HepG2 (cell line): ENCODE results near the gene EPB41L2. TPM values are rescaled to one million over a fixed set of nuclear protein-coding genes. Genes with fewer than 3 reads are reported as not detected.

Experiments used
- AKAP8 ChIP-seq: sonication (generic); formaldehyde crosslinking; IDR thresholded peaks from 2 replicates; pipeline ENCODE4 v1.5.1; 2020; ENCODE audit warnings: mild to moderate bottlenecking, missing genetic modification reagents
- BORCS8-MEF2B ChIP-seq: sonication (generic); formaldehyde crosslinking; IDR thresholded peaks from 2 replicates; pipeline ENCODE4 v1.8.0; 2022; ENCODE audit warnings: mild to moderate bottlenecking, missing genetic modification reagents
- CBX1 ChIP-seq: IDR thresholded peaks from one replicate; pipeline ENCODE4 v1.6.1; 2016; ENCODE audit warnings: antibody characterized with exemption, low read depth
- CENPT ChIP-seq: sonication (generic); formaldehyde crosslinking; IDR thresholded peaks from 2 replicates; pipeline ENCODE4 v1.8.0; 2022; ENCODE audit warnings: low read depth, mild to moderate bottlenecking, moderate library complexity, missing genetic modification reagents
- ELF4 ChIP-seq: sonication (generic); formaldehyde crosslinking; IDR thresholded peaks from 2 replicates; pipeline ENCODE4 v1.5.0; 2020; ENCODE audit warnings: missing genetic modification reagents, mild to moderate bottlenecking, moderate library complexity, borderline replicate concordance
- FOSL1 ChIP-seq: sonication (generic); formaldehyde crosslinking; IDR thresholded peaks from 2 replicates; pipeline ENCODE4 v1.9.0; 2021; ENCODE audit warnings: missing genetic modification reagents, borderline replicate concordance
- HIC2 ChIP-seq: sonication (generic); formaldehyde crosslinking; IDR thresholded peaks from 2 replicates; pipeline ENCODE4 v1.9.0; 2022; ENCODE audit warnings: low read depth, missing genetic modification reagents
- KDM5A ChIP-seq: fragments of 200-600 bp; sonication (generic); IDR thresholded peaks from 2 replicates; pipeline ENCODE4 v1.7.0; 2018; ENCODE audit warnings: antibody characterized with exemption, mild to moderate bottlenecking, low read length, borderline replicate concordance
- MXD3 ChIP-seq: IDR thresholded peaks from 2 replicates; pipeline ENCODE4 v1.6.1; 2016; ENCODE audit warnings: mild to moderate bottlenecking, missing biosample characterization, missing genetic modification reagents
- PLSCR1 ChIP-seq: sonication (generic); formaldehyde crosslinking; IDR thresholded peaks from 2 replicates; pipeline ENCODE4 v1.5.0; 2020; ENCODE audit warnings: missing genetic modification reagents, mild to moderate bottlenecking, borderline replicate concordance
- RFXAP ChIP-seq: sonication (generic); formaldehyde crosslinking; IDR thresholded peaks from 2 replicates; pipeline ENCODE4 v1.4.0; 2020; ENCODE audit warnings: missing genetic modification reagents, borderline replicate concordance
- SALL1 ChIP-seq: sonication (generic); formaldehyde crosslinking; IDR thresholded peaks from 2 replicates; pipeline ENCODE4 v1.8.0; 2022; ENCODE audit warnings: mild to moderate bottlenecking, missing genetic modification reagents
- TOPORS ChIP-seq: sonication (generic); formaldehyde crosslinking; IDR thresholded peaks from 2 replicates; pipeline ENCODE4 v1.8.0; 2023; ENCODE audit warnings: mild to moderate bottlenecking, missing genetic modification reagents
- ZC3H13 ChIP-seq: sonication (generic); formaldehyde crosslinking; IDR thresholded peaks from 2 replicates; pipeline ENCODE4 v1.8.1; 2023; ENCODE audit warnings: mild to moderate bottlenecking, missing genetic modification reagents, moderate library complexity
- ZFP62 ChIP-seq: sonication (generic); formaldehyde crosslinking; IDR thresholded peaks from 2 replicates; pipeline ENCODE4 v1.4.0; 2020; ENCODE audit warnings: missing genetic modification reagents
- ZKSCAN1 ChIP-seq: fragments of 150-350 bp; IDR thresholded peaks from 2 replicates; pipeline ENCODE4 v1.6.1; 2014; ENCODE audit warnings: low read length
- ZNF224 ChIP-seq: sonication (generic); formaldehyde crosslinking; IDR thresholded peaks from 2 replicates; pipeline ENCODE4 v1.5.0; 2020; ENCODE audit warnings: mild to moderate bottlenecking, missing genetic modification reagents
- ZNF607 ChIP-seq: sonication (generic); formaldehyde crosslinking; IDR thresholded peaks from 2 replicates; pipeline ENCODE4 v1.5.1; 2020; ENCODE audit warnings: missing genetic modification reagents, mild to moderate bottlenecking, borderline replicate concordance
- ZSCAN20 ChIP-seq: sonication (generic); formaldehyde crosslinking; IDR thresholded peaks from 2 replicates; pipeline ENCODE4 v1.4.0; 2020; ENCODE audit warnings: missing genetic modification reagents, mild to moderate bottlenecking, borderline replicate concordance
- polyA plus RNA-seq, 8 experiments: library from polyadenylated mRNA; depleted of rRNA in 3 of 8; stranded (reverse) in 7 of 8; unstranded in 1 of 8; fragments of >200 nt; fragmentation: Illumina TruSeq in 4 of 8; extraction: Trizol in 4 of 8; gene quantifications; 2 replicates each; pipeline versions ENCODE4 v1.2.1 to v1.2.3, GENCODE V29; 2011 to 2016; ENCODE audit warnings: low read depth in 4 of 8, missing spikeins in 1 of 8, mixed read lengths in 1 of 8; ENCODE audit not compliant: insufficient read depth in 1 of 8
- total RNA-seq, 5 experiments: library from RNA; depleted of rRNA; stranded (reverse); fragments of >200 nt; fragmentation: Illumina TruSeq; extraction: Trizol; gene quantifications; 2 replicates each; pipeline ENCODE4 v1.2.3, GENCODE V29; 2016; ENCODE audit warnings: low read depth in 1 of 5
- TF ChIP-seq, protein P1 (sequence below): sonication (generic); formaldehyde crosslinking; IDR thresholded peaks from 2 replicates; pipeline ENCODE4 v1.5.0; 2020; ENCODE audit warnings: mild to moderate bottlenecking, missing genetic modification reagents, borderline replicate concordance
- TF ChIP-seq, protein P2 (sequence below): sonication (generic); formaldehyde crosslinking; IDR thresholded peaks from 2 replicates; pipeline ENCODE4 v1.4.0; 2020; ENCODE audit warnings: missing genetic modification reagents
- TF ChIP-seq, protein P3 (sequence below): sonication (generic); formaldehyde crosslinking; IDR thresholded peaks from 2 replicates; pipeline ENCODE4 v1.5.1; 2020; ENCODE audit warnings: mild to moderate bottlenecking, moderate library complexity, missing genetic modification reagents

EPB41L2 gene
- total and polyA plus RNA-seq, 2 of the 13 experiments (the other 11 are each of a cell fraction or from before 2014, with no cell fraction given): 41.7 to 56.4 TPM

GRCh38 chr6:131063028-131063763 lies at the start of gene EPB41L2 (continued):
- TF ChIP-seq, protein P1, sequence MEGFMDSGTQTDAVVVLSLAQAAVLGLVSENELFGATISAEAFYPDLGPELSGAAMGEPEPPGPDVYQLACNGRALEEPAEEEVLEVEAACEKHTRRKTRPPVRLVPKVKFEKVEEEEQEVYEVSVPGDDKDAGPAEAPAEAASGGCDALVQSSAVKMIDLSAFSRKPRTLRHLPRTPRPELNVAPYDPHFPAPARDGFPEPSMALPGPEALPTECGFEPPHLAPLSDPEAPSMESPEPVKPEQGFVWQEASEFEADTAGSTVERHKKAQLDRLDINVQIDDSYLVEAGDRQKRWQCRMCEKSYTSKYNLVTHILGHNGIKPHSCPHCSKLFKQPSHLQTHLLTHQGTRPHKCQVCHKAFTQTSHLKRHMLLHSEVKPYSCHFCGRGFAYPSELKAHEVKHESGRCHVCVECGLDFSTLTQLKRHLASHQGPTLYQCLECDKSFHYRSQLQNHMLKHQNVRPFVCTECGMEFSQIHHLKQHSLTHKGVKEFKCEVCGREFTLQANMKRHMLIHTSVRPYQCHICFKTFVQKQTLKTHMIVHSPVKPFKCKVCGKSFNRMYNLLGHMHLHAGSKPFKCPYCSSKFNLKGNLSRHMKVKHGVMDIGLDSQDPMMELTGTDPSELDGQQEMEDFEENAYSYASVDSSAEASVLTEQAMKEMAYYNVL (CRISPR knock-in tag): no peak; the same call in 1 of the 2 replicates
- TF ChIP-seq ZNF607 (CRISPR knock-in tag) (no peak), AKAP8 (CRISPR knock-in tag) (no peak), KDM5A (peak; percentile 46; the same call in 1 of the 2 replicates), ZNF224 (CRISPR knock-in tag) (no peak), TOPORS (CRISPR knock-in tag) (no peak), ZC3H13 (CRISPR knock-in tag) (no peak), ZKSCAN1 (no peak), ZFP62 (CRISPR knock-in tag) (no peak), PLSCR1 (CRISPR knock-in tag) (no peak), ZSCAN20 (CRISPR knock-in tag) (0 out of 2 replicates have a peak, but pooled peaks have one; percentile 18), RFXAP (CRISPR knock-in tag) (no peak; the same call in 1 of the 2 replicates), SALL1 (peak; percentile 68), BORCS8-MEF2B (CRISPR knock-in tag) (no peak), FOSL1 (CRISPR knock-in tag) (no peak), HIC2 (no peak), ELF4 (CRISPR knock-in tag) (no peak), MXD3 (0 out of 2 replicates have a peak, but pooled peaks have one; percentile 18), CENPT (CRISPR knock-in tag) (no peak), CBX1 (peak; percentile 24)
- TF ChIP-seq, protein P2, sequence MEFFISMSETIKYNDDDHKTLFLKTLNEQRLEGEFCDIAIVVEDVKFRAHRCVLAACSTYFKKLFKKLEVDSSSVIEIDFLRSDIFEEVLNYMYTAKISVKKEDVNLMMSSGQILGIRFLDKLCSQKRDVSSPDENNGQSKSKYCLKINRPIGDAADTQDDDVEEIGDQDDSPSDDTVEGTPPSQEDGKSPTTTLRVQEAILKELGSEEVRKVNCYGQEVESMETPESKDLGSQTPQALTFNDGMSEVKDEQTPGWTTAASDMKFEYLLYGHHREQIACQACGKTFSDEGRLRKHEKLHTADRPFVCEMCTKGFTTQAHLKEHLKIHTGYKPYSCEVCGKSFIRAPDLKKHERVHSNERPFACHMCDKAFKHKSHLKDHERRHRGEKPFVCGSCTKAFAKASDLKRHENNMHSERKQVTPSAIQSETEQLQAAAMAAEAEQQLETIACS (CRISPR knock-in tag): no peak
- TF ChIP-seq, protein P3, sequence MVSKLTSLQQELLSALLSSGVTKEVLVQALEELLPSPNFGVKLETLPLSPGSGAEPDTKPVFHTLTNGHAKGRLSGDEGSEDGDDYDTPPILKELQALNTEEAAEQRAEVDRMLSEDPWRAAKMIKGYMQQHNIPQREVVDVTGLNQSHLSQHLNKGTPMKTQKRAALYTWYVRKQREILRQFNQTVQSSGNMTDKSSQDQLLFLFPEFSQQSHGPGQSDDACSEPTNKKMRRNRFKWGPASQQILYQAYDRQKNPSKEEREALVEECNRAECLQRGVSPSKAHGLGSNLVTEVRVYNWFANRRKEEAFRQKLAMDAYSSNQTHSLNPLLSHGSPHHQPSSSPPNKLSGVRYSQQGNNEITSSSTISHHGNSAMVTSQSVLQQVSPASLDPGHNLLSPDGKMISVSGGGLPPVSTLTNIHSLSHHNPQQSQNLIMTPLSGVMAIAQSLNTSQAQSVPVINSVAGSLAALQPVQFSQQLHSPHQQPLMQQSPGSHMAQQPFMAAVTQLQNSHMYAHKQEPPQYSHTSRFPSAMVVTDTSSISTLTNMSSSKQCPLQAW (CRISPR knock-in tag): peak; percentile 76; the same call in 1 of the 2 replicates
